Tibial artery (tissue), 4 donors: ENCODE measurements around the gene DHX8.

Experiments
- DNase-seq, 2 donors: peaks; one replicate each; pipeline ENCODE4 v3.0.0-alpha.2; 2019
- H3K27ac ChIP-seq, 2 donors: fragments of 200-600 bp; sonication (generic) in 1 of 2; 1 replicate in 1 of 2; 2 replicates in 1 of 2; pipeline ENCODE4 v1.5.1; 2018 to 2019; ENCODE audit warnings: mild to moderate bottlenecking in 1 of 2
- H3K27me3 ChIP-seq, 2 donors: fragments of 200-600 bp; sonication (generic) in 1 of 2; one replicate each; pipeline versions ENCODE4 v1.5.1 to v1.6.0; 2016 to 2019
- H3K36me3 ChIP-seq, 3 donors: fragments of 200-600 bp; sonication (generic) in 2 of 3; one replicate each; pipeline ENCODE4 v1.5.1; 2016 to 2019; ENCODE audit warnings: mild to moderate bottlenecking in 2 of 3
- H3K4me1 ChIP-seq, 4 donors: fragments of 200-600 bp; sonication (generic) in 2 of 4; 1 replicate in 3 of 4; 2 replicates in 1 of 4; pipeline ENCODE4 v1.5.1; 2016 to 2019
- H3K4me3 ChIP-seq, 2 donors: fragments of 200-600 bp; sonication (generic) in 1 of 2; 1 replicate in 1 of 2; 2 replicates in 1 of 2; pipeline ENCODE4 v1.5.1; 2018 to 2019; ENCODE audit warnings: mild to moderate bottlenecking in 2 of 2
- H3K9me3 ChIP-seq, 3 donors: fragments of 200-600 bp; sonication (generic) in 1 of 3; one replicate each; pipeline ENCODE4 v1.5.1; 2016 to 2019
- CTCF ChIP-seq, 2 experiments: fragments of 200-600 bp in 1 of 2; fragments of 450-650 bp in 1 of 2; IDR thresholded peaks; one replicate each; pipeline ENCODE4 v1.5.1; 2017 to 2019; ENCODE audit warnings: antibody characterized with exemption in 2 of 2, mild to moderate bottlenecking in 1 of 2, moderate library complexity in 1 of 2
- intact Hi-C: fragments of 100-400 bp; cut with DNase I; formaldehyde crosslinking; loops from one replicate; pipeline ENCODE4 v1.15.0; 2023; ENCODE audit warnings: low total_unique reads

Gene DHX8

DNA sequence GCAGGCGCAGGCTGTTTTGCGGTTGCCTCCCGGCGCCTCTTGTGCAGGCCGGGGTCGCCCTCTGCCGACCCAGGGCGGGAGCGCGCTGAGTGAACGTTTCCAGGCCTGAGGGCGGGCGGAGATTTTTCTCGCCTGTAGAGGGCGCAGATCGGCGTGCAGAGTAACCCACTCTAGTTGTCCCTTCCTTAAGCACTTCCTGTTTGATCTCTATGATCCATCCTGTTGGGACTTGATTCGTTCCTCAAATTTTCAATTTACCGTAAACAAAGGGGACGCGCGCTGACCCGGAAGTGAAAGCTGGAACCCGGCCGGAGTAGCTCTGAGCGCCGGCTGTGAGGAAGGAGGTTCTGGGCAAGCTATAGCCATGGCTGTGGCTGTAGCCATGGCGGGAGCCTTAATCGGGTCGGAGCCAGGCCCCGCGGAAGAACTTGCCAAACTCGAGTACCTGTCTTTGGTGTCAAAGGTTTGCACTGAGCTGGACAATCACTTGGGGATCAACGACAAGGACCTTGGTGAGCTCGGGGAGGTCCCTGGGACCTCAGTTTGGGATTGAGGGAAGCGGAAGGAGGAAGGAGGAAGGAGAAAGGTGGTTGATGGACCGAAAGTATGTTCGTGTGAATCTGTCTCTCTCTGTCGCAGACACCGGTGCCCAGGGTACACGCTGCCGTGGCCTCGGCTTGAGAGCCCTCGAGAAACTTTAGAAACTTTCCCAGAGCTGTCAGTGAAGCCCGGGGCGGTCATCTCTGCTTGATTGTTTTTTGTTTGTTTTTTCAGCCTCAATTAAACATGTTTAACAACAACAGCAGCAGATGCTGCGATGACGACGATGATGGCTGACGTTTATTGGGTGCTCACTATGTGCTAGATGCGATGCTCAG, at the start of gene DHX8:
DHX8 (plus strand) TSS at position 302 of the 878 bp plus-strand sequence; CDS start at position 365, 63 bp downstream.
- peak within 1 kb of the TSS; percentile 78 to 88 for H3K27ac ChIP-seq
- peak; percentile 100 for TF ChIP-seq CTCF (IDR thresholded peaks at IDR 0.05)
- peaks cover 0 to 41% (median 26%) of the 10 kb centered on the region in 4 donors for H3K4me1 ChIP-seq
- H3K9me3 ChIP-seq: no peaks in the 10 kb centered on the region
- no peaks in the 10 kb centered on the region for H3K36me3 ChIP-seq
- peak; percentile 95 to 98 for DNase-seq
- intact Hi-C loops: loop anchor here (1.0 kb wide), 1 partner anchor 90 kb away; no protein-coding TSS in a partner anchor
- H3K27me3 ChIP-seq: no peaks in the 10 kb centered on the region
- peak within 1 kb of the TSS; percentile 63 to 78 for H3K4me3 ChIP-seq

DNA sequence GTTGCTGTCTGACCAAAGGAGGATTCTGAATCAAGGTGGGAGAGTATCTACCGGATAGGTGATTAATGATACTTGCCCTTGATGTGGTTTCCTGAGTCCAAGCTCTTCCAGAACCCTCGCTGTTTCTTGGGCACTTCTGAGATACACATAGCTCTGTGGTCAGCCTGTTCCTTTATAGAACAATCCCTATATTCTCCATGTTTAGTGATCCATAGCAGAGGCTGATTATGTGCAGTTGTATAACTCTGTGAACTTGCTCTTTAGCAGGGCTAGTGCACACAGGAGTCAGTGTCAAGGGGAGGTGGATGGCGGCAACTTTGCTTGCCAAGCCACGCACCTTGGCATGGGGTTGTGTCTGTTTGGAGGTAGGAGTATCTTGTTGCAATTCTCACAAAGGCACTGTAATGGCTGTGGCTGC, 48.9 kb upstream of the DHX8 start:
- no peak for TF ChIP-seq CTCF (IDR thresholded peaks at IDR 0.05)
- no peak overlapping the region for H3K4me3 ChIP-seq
- H3K36me3 ChIP-seq: no peaks in the 10 kb centered on the region
- H3K4me1 ChIP-seq: peaks cover 0 to 8% (median 5%) of the 10 kb centered on the region in 4 donors
- DNase-seq: no peak
- no peaks in the 10 kb centered on the region for H3K27me3 ChIP-seq
- no peaks in the 10 kb centered on the region for H3K9me3 ChIP-seq
- intact Hi-C loops: no loop called here
- no peak overlapping the region for H3K27ac ChIP-seq

DNA sequence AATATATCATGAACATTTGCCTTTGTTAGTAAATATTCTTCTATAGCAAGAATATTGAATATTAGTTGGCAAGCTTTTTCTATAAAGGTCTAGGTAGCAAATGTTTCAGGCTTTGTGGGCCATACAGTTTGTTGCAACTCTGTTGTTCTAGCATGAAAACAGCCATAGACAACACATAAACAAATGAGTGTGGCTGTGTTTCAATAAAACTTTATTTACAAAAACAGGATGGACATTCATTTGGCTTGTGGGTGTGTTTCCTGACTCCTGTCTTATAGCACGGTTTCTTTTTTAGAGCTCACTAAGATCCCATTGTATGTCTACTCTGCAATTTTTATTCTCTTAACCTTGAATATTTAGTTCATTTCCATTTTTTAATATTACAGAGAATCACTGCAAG, 46.0 kb upstream of the DHX8 start:
- no peak for TF ChIP-seq CTCF (IDR thresholded peaks at IDR 0.05)
- intact Hi-C loops: no loop called here
- Histone ChIP-seq H3K4me1 (no peaks in the 10 kb centered on the region), H3K9me3 (no peaks in the 10 kb centered on the region), H3K27me3 (no peaks in the 10 kb centered on the region), H3K36me3 (no peaks in the 10 kb centered on the region), H3K4me3 (no peak overlapping the region), H3K27ac (no peak overlapping the region)
- no peak for DNase-seq

- Histone ChIP-seq H3K4me3 (no peak overlapping the region), H3K27me3 (no peaks in the 10 kb centered on the region), H3K27ac (no peak overlapping the region), H3K4me1 (no peaks in the 10 kb centered on the region), H3K9me3 (no peaks in the 10 kb centered on the region), H3K36me3 (no peaks in the 10 kb centered on the region)
- DNase-seq: no peak
- TF ChIP-seq CTCF (IDR thresholded peaks at IDR 0.05): no peak
- intact Hi-C loops: no loop called here
Observed at GRCh38 chr17:43438626-43439025, 45.1 kb upstream of the DHX8 start.

GRCh38 chr17:43439041-43439440, 44.7 kb upstream of the DHX8 start:
- TF ChIP-seq CTCF (IDR thresholded peaks at IDR 0.05): no peak
- Histone ChIP-seq H3K36me3 (no peaks in the 10 kb centered on the region), H3K27me3 (no peaks in the 10 kb centered on the region), H3K4me1 (no peaks in the 10 kb centered on the region), H3K27ac (no peak overlapping the region), H3K9me3 (no peaks in the 10 kb centered on the region), H3K4me3 (no peak overlapping the region)
- DNase-seq: no peak
- intact Hi-C loops: no loop called here
